Measurements from ENCODE around the gene YIF1A.

GRCh38 chr11:66311965-66312548 lies 23.1 kb upstream of the YIF1A start:
- TF ChIP-seq CTCF (conservative IDR thresholded peaks at IDR 0.05; ENCODE audit: low read length) (peak; percentile 99), EZH2phosphoT487 (IDR thresholded peaks at IDR 0.05; ENCODE audit: borderline replicate concordance, low read depth, low read length) (no peak)
